ENCODE measurements around the gene LASP1NB.

Gene LASP1NB

GRCh38 chr17:38925263-38925995 is at the start of gene LASP1NB:
LASP1NB (plus strand) TSS chr17:38925614.
- DNase-seq (ENCODE audit: low read depth) = peak; percentile 63

- no peak for DNase-seq (ENCODE audit: low read depth)
Observed at GRCh38 chr17:38877130-38877851, 48.1 kb upstream of the LASP1NB start.

- DNase-seq (ENCODE audit: low read depth) = peak; percentile 77
Observed at GRCh38 chr17:38879878-38880665, 45.3 kb upstream of the LASP1NB start.

- peak; percentile 96 for DNase-seq (ENCODE audit: low read depth)
Observed at GRCh38 chr17:38881600-38882191, 43.7 kb upstream of the LASP1NB start.

GRCh38 chr17:38882870-38883269 is 42.5 kb upstream of the LASP1NB start:
- DNase-seq (ENCODE audit: low read depth) = no peak

- DNase-seq (ENCODE audit: low read depth) = peak; percentile 50
Observed at GRCh38 chr17:38883592-38884526, 41.6 kb upstream of the LASP1NB start.

- no peak for DNase-seq (ENCODE audit: low read depth)
Observed at GRCh38 chr17:38885044-38885727, 40.2 kb upstream of the LASP1NB start.

GRCh38 chr17:38885728-38886642 is 39.4 kb upstream of the LASP1NB start:
- DNase-seq (ENCODE audit: low read depth) = peak; percentile 71

GRCh38 chr17:38886643-38887010 is 38.8 kb upstream of the LASP1NB start:
- no peak for DNase-seq (ENCODE audit: low read depth)

GRCh38 chr17:38888842-38889241 is 36.6 kb upstream of the LASP1NB start:
- DNase-seq (ENCODE audit: low read depth) = no peak

GRCh38 chr17:38889745-38890409 is 35.5 kb upstream of the LASP1NB start:
- no peak for DNase-seq (ENCODE audit: low read depth)

GRCh38 chr17:38890410-38890746 is 35.0 kb upstream of the LASP1NB start:
- no peak for DNase-seq (ENCODE audit: low read depth)

- DNase-seq (ENCODE audit: low read depth) = no peak
Observed at GRCh38 chr17:38891441-38891840, 34.0 kb upstream of the LASP1NB start.

- DNase-seq (ENCODE audit: low read depth) = no peak
Observed at GRCh38 chr17:38892083-38892482, 33.3 kb upstream of the LASP1NB start.

GRCh38 chr17:38892620-38893019 is 32.8 kb upstream of the LASP1NB start:
- DNase-seq (ENCODE audit: low read depth) = no peak

GRCh38 chr17:38893113-38893512 is 32.3 kb upstream of the LASP1NB start:
- peak; percentile 29 for DNase-seq (ENCODE audit: low read depth)

GRCh38 chr17:38893607-38894006 is 31.8 kb upstream of the LASP1NB start:
- DNase-seq (ENCODE audit: low read depth) = peak; percentile 81

- peak; percentile 58 for DNase-seq (ENCODE audit: low read depth)
Observed at GRCh38 chr17:38894276-38894675, 31.1 kb upstream of the LASP1NB start.

GRCh38 chr17:38896346-38896954 is 29.0 kb upstream of the LASP1NB start:
- DNase-seq (ENCODE audit: low read depth) = peak; percentile 28

Measured in amniotic epithelial cell (primary cell).